HG03565 (cell line): ENCODE data around the gene PHACTR1.

Experiments
- ATAC-seq: cut with Tn5 transposase; IDR thresholded peaks from one replicate; pipeline ENCODE4 v1.9.1; 2021; ENCODE audit warnings: mild to moderate bottlenecking, moderate library complexity; ENCODE audit not compliant: unreplicated experiment

The PHACTR1 gene

GRCh38 chr6:12892151-12892550, 175.6 kb downstream of the PHACTR1 start:
- no peak for ATAC-seq

GRCh38 chr6:12893036-12893435, 176.5 kb downstream of the PHACTR1 start:
- no peak for ATAC-seq

GRCh38 chr6:12895721-12896120, 179.2 kb downstream of the PHACTR1 start:
- ATAC-seq: no peak

- ATAC-seq: no peak
Measured at GRCh38 chr6:12896208-12896733, 179.7 kb downstream of the PHACTR1 start.

- no peak for ATAC-seq
Measured at GRCh38 chr6:12898603-12899002, 182.0 kb downstream of the PHACTR1 start.

- ATAC-seq: no peak
Measured at GRCh38 chr6:12899046-12899833, 182.7 kb downstream of the PHACTR1 start.

GRCh38 chr6:12903246-12903645, 186.7 kb downstream of the PHACTR1 start:
- no peak for ATAC-seq

- ATAC-seq: no peak
Measured at GRCh38 chr6:12909833-12910232, 193.3 kb downstream of the PHACTR1 start.

- no peak for ATAC-seq
Measured at GRCh38 chr6:12911427-12911826, 194.9 kb downstream of the PHACTR1 start.

- ATAC-seq: no peak
Measured at GRCh38 chr6:12913201-12913600, 196.6 kb downstream of the PHACTR1 start.

GRCh38 chr6:12916006-12916405, 199.4 kb downstream of the PHACTR1 start:
- no peak for ATAC-seq

- no peak for ATAC-seq
Measured at GRCh38 chr6:12916420-12917136, 200.0 kb downstream of the PHACTR1 start.

- ATAC-seq: no peak
Measured at GRCh38 chr6:12921467-12921866, 204.9 kb downstream of the PHACTR1 start.

GRCh38 chr6:12923644-12924235, 207.2 kb downstream of the PHACTR1 start:
- ATAC-seq: peak; percentile 60

- no peak for ATAC-seq
Measured at GRCh38 chr6:12924911-12925310, 208.3 kb downstream of the PHACTR1 start.

- ATAC-seq: no peak
Measured at GRCh38 chr6:12927746-12928145, 211.2 kb downstream of the PHACTR1 start.

- ATAC-seq: no peak
Measured at GRCh38 chr6:12929678-12930077, 213.1 kb downstream of the PHACTR1 start.

- no peak for ATAC-seq
Measured at GRCh38 chr6:12931639-12932038, 215.1 kb downstream of the PHACTR1 start.

- no peak for ATAC-seq
Measured at GRCh38 chr6:12935637-12936036, 219.1 kb downstream of the PHACTR1 start.

- ATAC-seq: no peak
Measured at GRCh38 chr6:12937971-12938370, 221.4 kb downstream of the PHACTR1 start.

GRCh38 chr6:12939314-12939713, 222.7 kb downstream of the PHACTR1 start:
- no peak for ATAC-seq

GRCh38 chr6:12941422-12941821, 224.9 kb downstream of the PHACTR1 start:
- ATAC-seq: no peak
